Skeletal muscle cell (primary cell): ENCODE data around the gene GLB1L3.
A peak's percentile ranks its signal among the peaks of the same experiment; 100 is the strongest.

Experiments
- DNase-seq: peaks from one replicate; pipeline ENCODE4 v3.0.0-alpha.2; 2010; ENCODE audit warnings: low read depth
- H3K4me3 ChIP-seq: 2 replicates; pipeline ENCODE4 v1.5.1; 2011; ENCODE audit warnings: low read depth, mild to moderate bottlenecking, control low read depth, low read length, moderate library complexity

The GLB1L3 gene, protein sequence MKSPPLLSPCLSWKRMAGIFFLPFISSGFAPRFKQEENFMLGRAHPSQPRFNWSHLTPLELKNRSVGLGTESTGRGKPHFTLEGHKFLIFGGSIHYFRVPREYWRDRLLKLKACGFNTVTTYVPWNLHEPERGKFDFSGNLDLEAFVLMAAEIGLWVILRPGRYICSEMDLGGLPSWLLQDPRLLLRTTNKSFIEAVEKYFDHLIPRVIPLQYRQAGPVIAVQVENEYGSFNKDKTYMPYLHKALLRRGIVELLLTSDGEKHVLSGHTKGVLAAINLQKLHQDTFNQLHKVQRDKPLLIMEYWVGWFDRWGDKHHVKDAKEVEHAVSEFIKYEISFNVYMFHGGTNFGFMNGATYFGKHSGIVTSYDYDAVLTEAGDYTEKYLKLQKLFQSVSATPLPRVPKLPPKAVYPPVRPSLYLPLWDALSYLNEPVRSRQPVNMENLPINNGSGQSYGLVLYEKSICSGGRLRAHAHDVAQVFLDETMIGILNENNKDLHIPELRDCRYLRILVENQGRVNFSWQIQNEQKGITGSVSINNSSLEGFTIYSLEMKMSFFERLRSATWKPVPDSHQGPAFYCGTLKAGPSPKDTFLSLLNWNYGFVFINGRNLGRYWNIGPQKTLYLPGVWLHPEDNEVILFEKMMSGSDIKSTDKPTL

DNA sequence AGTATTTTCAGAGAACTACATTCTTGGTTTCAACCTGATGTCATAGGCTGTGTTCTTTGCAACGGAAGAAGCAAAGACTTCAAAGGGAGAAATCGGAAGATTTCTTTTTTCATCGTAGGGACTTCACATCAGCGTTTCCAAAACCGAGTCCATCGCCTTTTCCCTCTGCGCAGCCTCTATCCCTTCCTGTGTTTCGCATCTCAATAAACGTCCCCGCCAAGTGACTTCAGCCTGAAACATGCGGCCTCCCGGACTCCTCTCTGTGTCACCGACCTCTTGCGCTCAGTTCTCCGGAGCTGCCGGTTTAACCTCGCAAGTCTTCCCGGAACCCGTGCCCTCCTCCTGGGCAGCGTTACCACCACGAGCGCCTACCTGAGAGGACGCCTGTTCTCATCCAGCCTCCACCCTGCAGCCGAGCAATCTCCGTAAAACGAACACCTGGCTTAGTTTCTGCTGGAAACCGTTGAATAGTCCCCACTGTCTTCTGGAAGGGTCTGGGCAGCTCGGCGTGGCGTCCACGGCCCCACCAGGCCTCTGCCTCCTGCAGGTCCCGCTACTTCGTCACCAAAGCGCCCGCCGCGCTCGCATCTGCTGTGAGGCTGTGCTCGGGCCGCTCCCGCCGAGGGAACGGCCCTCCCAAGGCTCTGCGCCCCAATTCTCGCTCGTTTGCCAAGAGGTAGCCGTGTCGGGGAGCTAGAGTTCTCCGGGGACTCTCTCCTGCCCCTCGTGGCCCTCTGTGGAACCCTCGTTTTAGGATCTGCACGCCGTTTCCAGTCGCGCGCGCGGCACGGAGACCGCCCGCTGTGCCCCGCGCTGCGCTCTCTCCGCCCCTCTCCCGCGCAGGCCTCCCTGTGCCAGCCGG lies at the start of gene GLB1L3:
TSS of gene GLB1L3 (plus strand) at position 846 of the 862 bp plus-strand sequence. CDS start 362 bp downstream, outside the sequence.
- DNase-seq = no peak
- peak within 1 kb of the TSS; percentile 27 for H3K4me3 ChIP-seq

DNA sequence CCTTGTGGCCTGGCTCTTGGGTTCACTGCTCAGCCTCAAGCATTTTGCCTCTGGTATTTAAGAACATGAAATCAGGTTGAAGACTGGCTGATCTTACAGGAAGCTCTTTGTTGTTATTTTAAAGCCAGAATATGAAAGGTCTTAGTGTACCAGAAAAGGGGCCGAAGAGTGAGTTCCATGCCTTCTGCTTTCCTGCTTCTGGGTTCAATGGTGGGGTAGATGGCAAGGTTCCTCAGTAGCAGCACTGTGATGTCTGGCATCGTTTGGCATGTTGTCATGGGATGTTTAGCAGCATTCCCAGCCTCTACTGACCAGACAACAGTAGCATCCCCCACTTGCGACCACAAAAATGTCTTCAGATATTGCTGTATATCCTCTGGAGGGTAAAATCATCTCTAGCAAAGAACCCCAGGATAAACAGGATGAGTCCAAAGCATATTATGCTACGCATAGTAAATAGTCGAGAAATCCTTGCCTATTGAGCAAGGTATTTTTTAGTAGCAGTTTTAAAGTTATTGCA lies 49.3 kb upstream of the GLB1L3 start:
- DNase-seq = no peak
- H3K4me3 ChIP-seq = no peak overlapping the region

DNA sequence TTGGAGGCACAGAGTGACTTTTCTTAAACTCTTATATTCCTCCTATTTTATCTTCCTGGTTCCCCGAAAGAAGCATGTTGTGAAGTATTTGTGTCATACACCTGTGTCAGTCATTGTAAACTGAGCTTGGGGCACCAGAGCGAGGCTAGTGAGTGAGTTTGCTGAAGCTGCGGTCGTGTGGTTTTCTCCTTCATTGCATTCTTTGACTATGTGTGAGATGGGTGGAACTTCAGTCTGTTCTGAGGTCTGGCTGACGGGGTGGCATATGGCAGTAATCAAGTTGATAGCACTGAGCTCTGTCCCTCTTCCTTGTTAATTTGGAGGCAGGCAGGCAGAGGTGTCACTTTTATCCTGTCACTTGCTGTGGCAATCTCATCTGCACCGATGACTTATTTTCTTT lies 47.6 kb upstream of the GLB1L3 start:
- no peak overlapping the region for H3K4me3 ChIP-seq
- DNase-seq = peak; percentile 10

DNA sequence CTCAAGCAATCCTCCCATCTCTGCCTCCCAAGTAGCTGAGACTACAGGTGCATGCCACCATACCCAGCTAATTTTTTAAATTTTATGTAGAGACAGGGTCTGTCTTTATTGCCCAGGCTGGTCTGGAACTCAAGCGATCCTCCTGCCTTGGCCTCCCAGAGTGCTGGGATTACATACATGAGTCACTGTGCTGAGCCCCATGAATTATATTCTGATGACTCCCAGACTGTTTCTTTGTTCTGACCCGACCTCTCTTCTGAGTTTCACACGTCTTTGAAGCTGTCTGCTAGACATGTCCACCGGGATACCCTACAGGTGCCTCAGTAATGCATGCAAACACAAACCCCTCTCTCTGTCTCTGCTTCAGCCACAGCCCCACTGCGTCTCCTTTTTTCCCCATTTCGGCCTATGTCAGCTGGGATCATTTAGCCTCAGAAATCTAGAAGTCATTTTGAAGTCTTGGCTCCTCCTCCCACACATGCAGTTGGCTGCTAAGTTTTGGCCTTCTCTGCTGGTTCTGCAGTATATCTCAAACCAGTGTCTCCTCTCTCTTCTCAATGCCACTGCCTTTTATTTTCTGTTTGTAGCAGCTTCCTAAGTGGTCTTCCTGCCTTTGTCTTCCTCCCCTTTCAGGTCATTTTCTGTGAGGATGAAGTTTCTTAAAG lies 46.9 kb upstream of the GLB1L3 start:
- H3K4me3 ChIP-seq = no peak overlapping the region
- DNase-seq = no peak

DNA sequence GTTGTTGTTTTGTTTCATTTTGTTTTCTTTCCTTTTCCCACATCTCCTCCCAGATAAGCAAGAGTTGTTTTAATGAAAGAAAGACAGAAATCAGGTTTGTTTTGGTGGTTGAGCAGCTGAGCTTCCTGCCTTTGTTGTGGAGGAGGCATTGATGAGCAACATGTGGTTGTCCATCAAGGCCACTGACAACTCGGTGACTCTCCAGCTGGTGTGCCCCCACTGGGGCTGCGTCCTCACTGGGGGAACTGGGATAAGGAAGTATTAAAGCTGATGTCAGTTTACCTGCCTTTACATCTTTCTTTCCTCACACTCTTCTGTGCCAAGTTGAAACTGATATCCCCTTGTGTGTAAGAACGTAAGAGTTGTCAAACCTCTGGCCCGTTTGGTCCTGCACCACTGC lies 45.8 kb upstream of the GLB1L3 start:
- H3K4me3 ChIP-seq = no peak overlapping the region

DNA sequence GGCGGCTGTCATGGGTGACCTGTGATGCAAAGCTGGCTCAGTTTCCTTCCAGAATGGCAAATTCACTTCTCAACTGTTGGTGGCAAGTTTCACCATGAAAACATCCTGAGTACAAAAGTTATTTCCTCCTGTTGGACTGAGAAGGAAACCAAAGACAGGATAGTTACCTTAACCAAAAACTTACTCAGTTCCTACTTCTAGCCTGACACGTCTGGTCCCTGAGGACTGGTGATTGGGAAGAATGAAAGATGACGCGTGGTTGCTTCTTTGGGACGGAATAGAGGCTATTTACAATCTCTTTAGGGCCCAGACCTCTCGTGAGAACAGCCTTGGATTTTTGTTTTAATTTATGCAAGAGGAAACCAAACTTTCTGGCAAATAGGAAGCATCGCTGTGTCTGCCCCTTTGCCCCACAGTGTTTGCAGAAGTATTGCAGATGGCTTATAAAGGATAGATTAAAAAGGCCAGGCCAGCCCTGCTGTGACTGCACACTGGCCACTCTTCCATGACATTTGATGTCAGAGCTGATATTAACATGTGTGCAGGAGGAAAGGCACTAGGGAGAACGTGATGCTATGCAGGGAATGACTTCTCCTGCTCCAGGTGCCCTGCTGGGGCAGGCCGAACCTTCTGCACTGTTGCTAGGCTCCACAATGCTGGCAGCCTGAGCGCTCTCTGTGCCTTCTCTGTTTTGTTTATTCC lies 44.1 kb upstream of the GLB1L3 start:
- no peak for DNase-seq
- H3K4me3 ChIP-seq = no peak overlapping the region

More for the DNA sequence above, 45.8 kb upstream of the GLB1L3 start:
- no peak for DNase-seq

DNA sequence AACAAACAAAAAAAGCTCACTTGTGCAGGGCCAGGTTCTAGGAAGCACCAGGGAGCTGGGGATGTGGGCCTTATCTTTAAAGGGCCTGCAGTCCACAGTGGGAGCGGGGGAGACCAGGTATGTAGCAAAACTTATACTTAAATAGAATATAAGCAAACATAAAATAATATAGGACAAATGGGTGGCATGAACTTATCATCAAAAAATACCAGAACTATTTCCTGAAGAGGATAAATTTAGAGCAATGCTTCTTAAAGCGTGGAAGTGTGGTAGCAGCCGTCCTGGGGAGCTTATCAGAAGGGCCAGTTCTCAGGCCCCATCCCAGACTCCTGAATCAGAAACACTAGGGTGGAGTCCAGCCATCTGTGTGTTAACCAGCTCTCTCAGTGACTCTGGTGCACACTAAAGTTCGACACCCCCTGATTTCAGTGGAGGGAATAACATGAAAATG lies 42.4 kb upstream of the GLB1L3 start:
- no peak overlapping the region for H3K4me3 ChIP-seq
- no peak for DNase-seq

DNA sequence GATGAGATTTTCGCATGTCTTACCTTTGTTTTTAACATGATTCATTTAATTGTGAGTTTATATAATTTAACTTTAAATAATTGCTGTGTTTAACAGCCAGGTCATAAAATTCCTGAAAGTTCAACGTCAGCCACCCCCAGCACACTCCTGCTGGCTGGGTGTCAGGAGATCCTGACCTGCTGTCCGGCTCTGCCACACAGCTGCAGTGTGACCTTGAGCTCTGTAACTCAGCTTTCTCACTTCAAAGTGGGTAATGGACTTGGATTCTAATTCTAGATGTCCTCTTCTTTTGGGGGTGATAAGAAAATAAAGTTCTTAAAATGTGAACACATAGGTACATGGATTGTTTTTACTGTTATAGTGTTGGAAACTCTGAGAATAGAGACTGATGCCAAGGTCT lies 40.8 kb upstream of the GLB1L3 start:
- H3K4me3 ChIP-seq = no peak overlapping the region
- DNase-seq = no peak

DNA sequence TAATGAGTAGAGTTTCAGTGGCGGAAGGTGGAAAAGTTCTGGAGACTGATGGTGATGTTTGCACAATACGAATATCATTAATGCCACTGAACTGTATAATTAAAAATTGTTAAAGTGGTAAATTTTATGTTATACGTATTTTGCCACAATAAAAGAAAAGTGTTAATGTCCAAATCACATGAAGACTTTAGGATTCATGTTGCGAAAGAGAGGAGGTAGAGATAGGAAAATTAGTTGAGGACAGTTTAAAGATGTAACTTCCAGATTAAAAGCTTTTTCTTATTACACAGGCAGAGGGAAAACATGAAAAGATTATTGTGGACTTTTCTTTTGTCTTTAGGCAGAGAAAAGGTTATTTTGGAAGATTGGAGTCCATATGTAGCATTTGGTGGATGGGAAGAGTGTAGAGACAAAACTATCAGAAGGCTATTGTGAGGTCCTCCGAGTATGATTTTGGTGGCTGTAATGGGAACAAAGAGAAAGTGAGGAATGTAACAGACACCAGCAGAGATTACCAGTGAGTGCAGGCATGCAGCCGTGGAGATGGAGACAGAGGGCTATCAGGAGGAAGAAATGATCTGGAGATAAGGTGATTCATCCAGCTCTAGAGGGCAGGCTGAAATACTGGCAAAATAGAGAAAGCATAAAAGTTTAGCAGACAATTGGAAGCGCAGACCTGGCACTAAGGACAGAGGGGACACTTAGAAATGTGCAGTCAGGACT lies 39.2 kb upstream of the GLB1L3 start:
- H3K4me3 ChIP-seq = no peak overlapping the region
- DNase-seq = no peak

DNA sequence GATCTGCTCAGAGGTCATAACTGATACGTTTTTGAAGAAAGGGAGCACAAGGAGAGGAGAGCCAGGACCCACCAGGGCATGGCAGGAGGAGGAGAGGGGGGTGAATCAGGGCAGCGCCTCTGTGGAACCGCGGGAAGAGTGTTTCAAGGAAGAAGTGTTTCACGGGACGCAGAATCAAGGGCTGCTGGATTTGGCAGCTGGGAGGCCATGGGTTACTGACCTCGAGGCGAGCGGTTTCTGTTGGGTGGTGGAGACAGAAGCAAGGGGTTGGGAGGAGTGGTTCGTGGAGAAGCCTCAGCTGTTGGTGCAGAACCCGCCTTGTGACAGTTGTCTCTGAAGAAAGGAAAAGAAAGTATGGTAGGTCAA lies 38.6 kb upstream of the GLB1L3 start:
- H3K4me3 ChIP-seq = no peak overlapping the region
- no peak for DNase-seq

DNA sequence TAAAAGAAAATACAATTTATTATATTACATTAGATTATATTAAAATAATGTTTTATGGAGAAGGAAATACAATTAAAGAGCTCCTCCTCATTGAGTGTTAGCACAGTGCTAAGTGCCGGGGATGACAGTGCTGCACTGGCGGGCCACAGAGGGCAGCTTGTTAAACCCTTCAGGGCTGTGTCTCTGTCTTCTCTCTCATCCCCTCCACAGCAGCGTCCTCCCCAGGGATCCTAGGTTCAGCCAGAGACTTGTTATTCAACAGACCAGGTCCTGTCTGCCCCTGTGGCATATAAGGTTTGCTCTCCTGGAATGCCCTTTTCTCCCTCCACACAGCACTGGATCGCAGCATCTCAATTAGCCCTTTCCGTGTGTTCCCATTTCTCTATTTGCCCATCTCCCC lies 37.2 kb upstream of the GLB1L3 start:
- no peak overlapping the region for H3K4me3 ChIP-seq
- DNase-seq = no peak

DNA sequence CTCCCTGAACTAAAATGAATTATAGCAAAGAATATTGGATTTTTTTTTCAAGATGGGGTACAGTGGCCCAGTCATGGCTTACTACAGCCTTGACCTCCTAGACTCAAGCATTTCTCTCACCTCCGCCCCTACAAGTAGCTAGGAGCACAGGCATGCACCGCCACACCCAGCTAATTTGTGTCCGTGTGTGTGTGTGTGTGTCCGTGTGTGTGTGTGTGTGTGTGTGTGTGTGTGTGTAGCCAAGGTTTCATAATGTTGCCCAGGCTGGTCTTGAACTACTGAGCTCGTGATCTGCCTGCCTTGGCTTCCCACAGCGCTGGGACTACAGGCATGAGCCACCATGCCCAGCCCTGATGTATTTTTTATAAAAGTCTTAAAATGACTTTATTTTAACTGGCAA lies 35.6 kb upstream of the GLB1L3 start:
- no peak for DNase-seq
- H3K4me3 ChIP-seq = no peak overlapping the region

DNA sequence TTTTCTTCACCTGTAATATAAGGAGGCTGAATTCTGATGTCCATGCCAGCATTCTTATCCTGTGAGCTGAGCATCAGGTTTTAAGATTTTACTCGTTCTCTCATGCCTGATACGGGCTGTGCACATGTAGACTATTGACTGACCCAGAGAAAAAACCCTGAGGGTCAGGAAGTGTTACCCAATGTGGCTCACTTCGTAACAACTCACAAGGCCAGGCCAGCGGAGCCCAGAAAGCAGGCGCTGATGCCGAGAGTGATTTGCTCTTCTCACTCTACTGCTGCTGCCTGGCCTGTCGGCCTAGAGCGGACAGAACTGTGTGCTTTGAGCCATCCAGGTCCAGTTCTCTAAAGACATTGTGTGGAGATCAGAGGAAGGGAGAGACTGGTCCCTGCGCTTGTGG lies 33.8 kb upstream of the GLB1L3 start:
- H3K4me3 ChIP-seq = no peak overlapping the region
- DNase-seq = no peak

DNA sequence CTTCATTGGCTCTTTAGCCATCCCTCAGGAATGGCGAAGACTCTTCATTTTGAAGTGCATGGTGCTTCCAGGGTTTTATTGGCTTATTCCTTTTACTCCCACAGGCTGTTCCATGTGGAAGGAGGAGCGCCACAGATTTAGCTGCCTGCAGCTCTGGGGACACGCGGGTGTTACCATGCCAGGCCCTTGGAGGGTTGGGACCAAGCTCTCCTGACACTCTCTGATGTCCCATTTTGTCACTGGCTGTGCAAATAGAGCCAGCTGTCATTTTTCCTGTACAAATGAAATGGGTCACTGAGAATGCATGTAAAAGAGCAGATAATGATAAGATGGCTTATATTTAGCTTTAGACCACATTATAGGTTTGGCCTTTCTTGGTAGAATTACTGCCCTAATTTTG lies 32.3 kb upstream of the GLB1L3 start:
- no peak overlapping the region for H3K4me3 ChIP-seq
- DNase-seq = no peak

DNA sequence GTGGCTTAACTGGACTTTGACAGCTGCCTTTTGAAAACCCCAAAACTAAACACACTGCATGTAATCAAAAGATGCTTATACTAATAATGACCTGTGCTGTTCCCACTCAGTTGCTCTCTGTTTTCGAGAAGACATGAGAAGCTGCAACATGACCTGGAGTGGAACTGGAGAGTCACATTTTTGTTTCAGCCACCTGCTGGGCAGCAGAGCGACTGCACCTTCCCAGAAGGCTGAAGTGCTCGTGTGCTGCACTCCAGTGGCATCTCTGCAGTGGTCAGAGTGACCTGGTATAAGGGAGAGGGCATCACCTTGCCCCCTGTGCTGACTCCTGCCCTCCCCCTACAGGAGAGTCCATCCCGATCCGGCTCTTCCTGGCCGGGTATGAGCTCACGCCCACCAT lies 31.6 kb upstream of the GLB1L3 start:
- no peak for DNase-seq
- no peak overlapping the region for H3K4me3 ChIP-seq

DNA sequence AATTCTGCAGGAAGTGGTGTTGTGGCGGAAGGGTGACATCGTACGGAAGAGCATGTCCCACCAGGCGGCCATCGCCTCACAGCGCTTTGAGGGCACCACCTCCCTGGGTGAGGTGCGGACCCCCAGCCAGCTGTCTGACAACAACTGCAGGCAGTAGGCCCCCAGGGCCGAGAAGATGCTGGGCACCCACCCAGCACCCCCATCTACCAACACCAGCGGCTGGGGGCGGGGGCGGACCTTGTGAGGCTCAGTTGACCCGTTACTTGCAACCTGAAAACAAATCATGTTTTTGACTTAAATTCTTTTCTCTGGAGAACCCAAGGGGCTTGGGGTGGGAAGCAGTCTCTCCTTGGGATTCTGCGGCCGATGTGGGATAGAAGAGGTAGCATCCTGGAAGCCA lies 30.7 kb upstream of the GLB1L3 start:
- DNase-seq = no peak

DNA sequence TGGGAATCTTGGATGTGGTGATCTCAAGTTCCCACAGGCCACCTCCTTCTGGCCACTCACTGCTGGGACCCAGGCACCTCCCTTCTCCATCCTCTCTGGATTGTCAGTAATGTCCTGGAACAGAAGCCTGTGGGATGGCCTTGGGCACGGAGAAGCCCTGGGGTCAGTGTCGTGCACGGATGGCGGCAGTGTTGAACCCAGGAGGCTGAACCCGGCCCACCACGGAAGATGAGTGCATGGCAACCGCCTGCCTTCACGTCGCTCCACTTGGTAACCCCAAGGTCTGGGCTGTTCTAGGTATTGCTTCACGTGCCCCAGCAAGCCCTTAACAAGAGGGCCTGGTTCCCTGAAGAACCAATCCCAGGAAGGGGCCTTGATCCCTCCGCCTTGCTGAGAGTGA lies 30.1 kb upstream of the GLB1L3 start:
- no peak overlapping the region for H3K4me3 ChIP-seq
- DNase-seq = no peak

More for the DNA sequence above, 30.7 kb upstream of the GLB1L3 start:
- H3K4me3 ChIP-seq = no peak overlapping the region

DNA sequence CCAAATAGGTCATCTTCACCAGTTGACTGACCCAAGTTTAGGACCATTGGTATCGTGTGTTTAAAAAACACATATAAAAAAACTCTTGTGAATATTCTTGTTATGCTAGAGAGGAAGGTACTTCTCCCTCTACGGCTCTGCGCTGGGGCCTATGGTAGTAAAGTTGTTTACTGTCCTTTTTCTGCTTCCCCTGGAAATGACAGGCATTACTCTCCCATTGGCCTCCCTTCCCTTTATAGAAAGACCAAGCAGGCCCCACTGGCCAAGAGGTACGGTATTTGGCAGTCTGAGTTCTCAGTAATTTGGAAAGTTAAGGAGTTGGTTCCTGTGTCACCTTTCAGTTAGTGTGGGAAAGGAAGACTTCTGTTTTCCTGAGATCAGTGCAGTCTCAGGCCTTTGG lies 29.5 kb upstream of the GLB1L3 start:
- DNase-seq = no peak
- H3K4me3 ChIP-seq = no peak overlapping the region
